ENCODE results near the gene EPYC. TPM values are rescaled to one million over a fixed set of nuclear protein-coding genes. Genes with fewer than 3 reads are reported as not detected.

The EPYC gene
- total and polyA plus RNA-seq, 12 donors: 0.78 TPM; not detected in 11

- Histone ChIP-seq H3K27ac (no peak overlapping the region), H3K9me3 (replicated peaks in 1 of 3) (no peaks in the 10 kb centered on the region), H3K4me1 (replicated peaks in 1 of 2) (no peaks in the 10 kb centered on the region), H3K4me3 (no peak overlapping the region), H3K27me3 (no peaks in the 10 kb centered on the region), H3K36me3 (replicated peaks in 1 of 2) (no peaks in the 10 kb centered on the region)
- no peak for TF ChIP-seq POLR2A (IDR thresholded peaks at IDR 0.05)
- no peak for TF ChIP-seq CTCF (IDR thresholded peaks at IDR 0.05)
- intact Hi-C loops (cut with DNase I): no loop called here
- 77 to 85% (median 84%) methylated on average over 3 of the region's 3 CpGs for WGBS, 4 donors
- no peak for DNase-seq
These were observed 25.8 kb downstream of the EPYC start for GRCh38 chr12:90979019-90979418.

GRCh38 chr12:90978117-90978770 lies 26.5 kb downstream of the EPYC start:
- no peak overlapping the region for H3K4me3 ChIP-seq
- TF ChIP-seq POLR2A (IDR thresholded peaks at IDR 0.05): no peak
- TF ChIP-seq CTCF (IDR thresholded peaks at IDR 0.05): peak; percentile 22 to 84 (median 72)
- no peak for DNase-seq
- H3K27me3 ChIP-seq: no peaks in the 10 kb centered on the region
- 18 to 35% (median 25%) methylated on average over 1 of the region's 1 CpG for WGBS, 4 donors
- no peaks in the 10 kb centered on the region for H3K36me3 ChIP-seq (replicated peaks in 1 of 2)
- no peaks in the 10 kb centered on the region for H3K9me3 ChIP-seq (replicated peaks in 1 of 3)
- intact Hi-C loops (cut with DNase I): no loop called here
- no peaks in the 10 kb centered on the region for H3K4me1 ChIP-seq (replicated peaks in 1 of 2)
- H3K27ac ChIP-seq: no peak overlapping the region

- WGBS, 4 donors: 62 to 90% (median 75%) methylated on average over 1 of the region's 1 CpG
- TF ChIP-seq CTCF (IDR thresholded peaks at IDR 0.05) (no peak), POLR2A (IDR thresholded peaks at IDR 0.05) (no peak)
- H3K36me3 ChIP-seq (replicated peaks in 1 of 2): no peaks in the 10 kb centered on the region
- intact Hi-C loops (cut with DNase I): no loop called here
- peaks cover 0 to 2% (median 0%) of the 10 kb centered on the region in 3 donors for H3K9me3 ChIP-seq (replicated peaks in 1 of 3)
- no peak for DNase-seq
- no peaks in the 10 kb centered on the region for H3K27me3 ChIP-seq
- H3K27ac ChIP-seq: no peak overlapping the region
- H3K4me3 ChIP-seq: no peak overlapping the region
- no peaks in the 10 kb centered on the region for H3K4me1 ChIP-seq (replicated peaks in 1 of 2)
These were observed 27.5 kb downstream of the EPYC start for GRCh38 chr12:90977224-90977623.

GRCh38 chr12:90974286-90974685 lies 30.5 kb downstream of the EPYC start:
- TF ChIP-seq CTCF (IDR thresholded peaks at IDR 0.05) (no peak), POLR2A (IDR thresholded peaks at IDR 0.05) (no peak)
- Histone ChIP-seq H3K4me1 (replicated peaks in 1 of 2) (no peaks in the 10 kb centered on the region), H3K27ac (no peak overlapping the region), H3K36me3 (replicated peaks in 1 of 2) (no peaks in the 10 kb centered on the region), H3K4me3 (no peak overlapping the region), H3K27me3 (no peaks in the 10 kb centered on the region), H3K9me3 (replicated peaks in 1 of 3) (peaks cover 0 to 7% (median 0%) of the 10 kb centered on the region in 3 donors)
- DNase-seq: no peak
- intact Hi-C loops (cut with DNase I): loop anchor here in 1 of 2 donors (5.0 kb wide), 1 partner anchor 383 kb away; no protein-coding TSS in a partner anchor

Data from adrenal gland (tissue), 12 donors.